Measurements from ENCODE around the gene APOF.

DNA sequence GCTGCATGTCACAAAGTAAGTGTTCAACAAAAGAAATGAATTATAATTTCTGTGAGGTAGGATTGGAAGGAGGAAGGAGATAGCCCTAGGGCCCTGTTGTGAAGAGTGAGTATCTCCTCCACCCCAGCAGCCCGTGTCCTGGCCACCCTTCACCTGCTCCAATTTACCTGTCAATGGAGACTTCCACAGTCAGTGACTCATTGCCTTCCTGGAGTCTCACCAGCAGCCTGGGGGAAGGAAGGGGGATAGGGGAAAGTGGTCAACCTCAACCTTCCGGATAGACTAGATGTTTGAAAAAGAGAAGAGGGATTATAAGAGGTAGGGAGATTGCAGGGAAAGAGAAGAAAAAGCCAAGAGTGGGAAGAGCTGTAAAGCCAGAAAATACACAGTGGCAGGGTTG lies 12.0 kb downstream of the APOF start:
- TF ChIP-seq, protein P1, sequence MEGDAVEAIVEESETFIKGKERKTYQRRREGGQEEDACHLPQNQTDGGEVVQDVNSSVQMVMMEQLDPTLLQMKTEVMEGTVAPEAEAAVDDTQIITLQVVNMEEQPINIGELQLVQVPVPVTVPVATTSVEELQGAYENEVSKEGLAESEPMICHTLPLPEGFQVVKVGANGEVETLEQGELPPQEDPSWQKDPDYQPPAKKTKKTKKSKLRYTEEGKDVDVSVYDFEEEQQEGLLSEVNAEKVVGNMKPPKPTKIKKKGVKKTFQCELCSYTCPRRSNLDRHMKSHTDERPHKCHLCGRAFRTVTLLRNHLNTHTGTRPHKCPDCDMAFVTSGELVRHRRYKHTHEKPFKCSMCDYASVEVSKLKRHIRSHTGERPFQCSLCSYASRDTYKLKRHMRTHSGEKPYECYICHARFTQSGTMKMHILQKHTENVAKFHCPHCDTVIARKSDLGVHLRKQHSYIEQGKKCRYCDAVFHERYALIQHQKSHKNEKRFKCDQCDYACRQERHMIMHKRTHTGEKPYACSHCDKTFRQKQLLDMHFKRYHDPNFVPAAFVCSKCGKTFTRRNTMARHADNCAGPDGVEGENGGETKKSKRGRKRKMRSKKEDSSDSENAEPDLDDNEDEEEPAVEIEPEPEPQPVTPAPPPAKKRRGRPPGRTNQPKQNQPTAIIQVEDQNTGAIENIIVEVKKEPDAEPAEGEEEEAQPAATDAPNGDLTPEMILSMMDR (conservative IDR thresholded peaks at IDR 0.05; ENCODE audit: low read depth in 2 of 2), result no peak
- TF ChIP-seq JUNB (IDR thresholded peaks at IDR 0.05; ENCODE audit: unreplicated experiment) (no peak), EZH2 (IDR thresholded peaks at IDR 0.05; ENCODE audit: low read depth, unreplicated experiment) (no peak)
- TF ChIP-seq, protein P2, sequence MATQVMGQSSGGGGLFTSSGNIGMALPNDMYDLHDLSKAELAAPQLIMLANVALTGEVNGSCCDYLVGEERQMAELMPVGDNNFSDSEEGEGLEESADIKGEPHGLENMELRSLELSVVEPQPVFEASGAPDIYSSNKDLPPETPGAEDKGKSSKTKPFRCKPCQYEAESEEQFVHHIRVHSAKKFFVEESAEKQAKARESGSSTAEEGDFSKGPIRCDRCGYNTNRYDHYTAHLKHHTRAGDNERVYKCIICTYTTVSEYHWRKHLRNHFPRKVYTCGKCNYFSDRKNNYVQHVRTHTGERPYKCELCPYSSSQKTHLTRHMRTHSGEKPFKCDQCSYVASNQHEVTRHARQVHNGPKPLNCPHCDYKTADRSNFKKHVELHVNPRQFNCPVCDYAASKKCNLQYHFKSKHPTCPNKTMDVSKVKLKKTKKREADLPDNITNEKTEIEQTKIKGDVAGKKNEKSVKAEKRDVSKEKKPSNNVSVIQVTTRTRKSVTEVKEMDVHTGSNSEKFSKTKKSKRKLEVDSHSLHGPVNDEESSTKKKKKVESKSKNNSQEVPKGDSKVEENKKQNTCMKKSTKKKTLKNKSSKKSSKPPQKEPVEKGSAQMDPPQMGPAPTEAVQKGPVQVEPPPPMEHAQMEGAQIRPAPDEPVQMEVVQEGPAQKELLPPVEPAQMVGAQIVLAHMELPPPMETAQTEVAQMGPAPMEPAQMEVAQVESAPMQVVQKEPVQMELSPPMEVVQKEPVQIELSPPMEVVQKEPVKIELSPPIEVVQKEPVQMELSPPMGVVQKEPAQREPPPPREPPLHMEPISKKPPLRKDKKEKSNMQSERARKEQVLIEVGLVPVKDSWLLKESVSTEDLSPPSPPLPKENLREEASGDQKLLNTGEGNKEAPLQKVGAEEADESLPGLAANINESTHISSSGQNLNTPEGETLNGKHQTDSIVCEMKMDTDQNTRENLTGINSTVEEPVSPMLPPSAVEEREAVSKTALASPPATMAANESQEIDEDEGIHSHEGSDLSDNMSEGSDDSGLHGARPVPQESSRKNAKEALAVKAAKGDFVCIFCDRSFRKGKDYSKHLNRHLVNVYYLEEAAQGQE (IDR thresholded peaks at IDR 0.05; ENCODE audit: unreplicated experiment), result no peak

All from GM23338 (cell line).